ENCODE results near the gene MEGF8.

MEGF8 gene

DNA sequence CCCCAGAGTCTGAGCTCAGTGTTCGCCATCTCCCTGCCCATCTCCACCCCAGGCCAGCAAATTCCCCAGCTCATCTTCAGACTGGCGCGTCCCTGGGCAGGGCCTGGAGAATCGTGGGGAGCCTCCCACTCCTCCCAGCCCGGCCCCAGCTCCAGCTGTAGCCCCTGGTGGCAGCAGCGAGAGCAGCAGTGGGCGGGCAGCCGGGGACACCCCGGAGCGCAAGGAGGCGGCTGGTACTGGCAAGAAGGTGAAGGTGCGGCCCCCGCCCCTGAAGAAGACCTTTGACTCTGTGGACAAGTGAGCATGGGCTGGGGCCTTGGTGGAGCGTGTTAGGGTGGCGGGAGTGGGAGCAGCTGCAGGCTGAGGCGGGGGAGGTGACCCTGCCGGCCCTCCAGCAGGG, 31.9 kb upstream of the MEGF8 start:
- DNase-seq (ENCODE audit: low spot score), result no peak
- TF ChIP-seq, protein P1, sequence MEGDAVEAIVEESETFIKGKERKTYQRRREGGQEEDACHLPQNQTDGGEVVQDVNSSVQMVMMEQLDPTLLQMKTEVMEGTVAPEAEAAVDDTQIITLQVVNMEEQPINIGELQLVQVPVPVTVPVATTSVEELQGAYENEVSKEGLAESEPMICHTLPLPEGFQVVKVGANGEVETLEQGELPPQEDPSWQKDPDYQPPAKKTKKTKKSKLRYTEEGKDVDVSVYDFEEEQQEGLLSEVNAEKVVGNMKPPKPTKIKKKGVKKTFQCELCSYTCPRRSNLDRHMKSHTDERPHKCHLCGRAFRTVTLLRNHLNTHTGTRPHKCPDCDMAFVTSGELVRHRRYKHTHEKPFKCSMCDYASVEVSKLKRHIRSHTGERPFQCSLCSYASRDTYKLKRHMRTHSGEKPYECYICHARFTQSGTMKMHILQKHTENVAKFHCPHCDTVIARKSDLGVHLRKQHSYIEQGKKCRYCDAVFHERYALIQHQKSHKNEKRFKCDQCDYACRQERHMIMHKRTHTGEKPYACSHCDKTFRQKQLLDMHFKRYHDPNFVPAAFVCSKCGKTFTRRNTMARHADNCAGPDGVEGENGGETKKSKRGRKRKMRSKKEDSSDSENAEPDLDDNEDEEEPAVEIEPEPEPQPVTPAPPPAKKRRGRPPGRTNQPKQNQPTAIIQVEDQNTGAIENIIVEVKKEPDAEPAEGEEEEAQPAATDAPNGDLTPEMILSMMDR (IDR thresholded peaks at IDR 0.05; ENCODE audit: borderline replicate concordance, control extremely low read depth, extremely low read depth, insufficient read depth, missing control alignments), result no peak
- in situ Hi-C loops (cut with MboI; ENCODE audit: low sequenced_read_pairs, unreplicated experiment), result no loop called here

- DNase-seq (ENCODE audit: low spot score), result no peak
- in situ Hi-C loops (cut with MboI; ENCODE audit: low sequenced_read_pairs, unreplicated experiment), result no loop called here
- TF ChIP-seq, protein P1 (IDR thresholded peaks at IDR 0.05; ENCODE audit: borderline replicate concordance, control extremely low read depth, extremely low read depth, insufficient read depth, missing control alignments), result no peak
Observed at GRCh38 chr19:42293948-42294347, 31.5 kb upstream of the MEGF8 start.

GRCh38 chr19:42294471-42295137, 30.8 kb upstream of the MEGF8 start:
- in situ Hi-C loops (cut with MboI; ENCODE audit: low sequenced_read_pairs, unreplicated experiment), result no loop called here
- DNase-seq (ENCODE audit: low spot score), result no peak
- TF ChIP-seq, protein P1 (IDR thresholded peaks at IDR 0.05; ENCODE audit: borderline replicate concordance, control extremely low read depth, extremely low read depth, insufficient read depth, missing control alignments), result no peak

DNA sequence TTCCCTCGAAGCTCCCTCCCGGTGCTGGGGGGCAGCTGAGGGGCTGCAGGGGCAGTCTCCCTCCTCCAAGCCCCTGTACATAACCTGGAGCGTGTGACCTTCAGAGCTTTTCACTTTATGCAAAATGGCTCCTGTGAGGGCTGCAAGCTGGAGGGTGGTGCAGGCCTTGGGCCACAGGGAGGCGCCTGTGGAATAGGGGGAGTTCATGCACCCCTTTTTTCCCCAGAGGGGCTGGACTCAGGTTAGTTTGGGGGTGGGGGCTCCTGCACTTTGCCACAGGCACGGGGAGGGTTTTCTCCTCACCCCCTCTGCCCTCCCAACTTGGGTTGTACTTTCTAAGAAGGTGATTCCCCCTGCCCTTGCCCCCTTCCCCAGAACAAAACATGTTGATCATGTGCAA, 30.1 kb upstream of the MEGF8 start:
- in situ Hi-C loops (cut with MboI; ENCODE audit: low sequenced_read_pairs, unreplicated experiment), result no loop called here
- DNase-seq (ENCODE audit: low spot score), result no peak
- TF ChIP-seq, protein P1 (IDR thresholded peaks at IDR 0.05; ENCODE audit: borderline replicate concordance, control extremely low read depth, extremely low read depth, insufficient read depth, missing control alignments), result no peak

DNA sequence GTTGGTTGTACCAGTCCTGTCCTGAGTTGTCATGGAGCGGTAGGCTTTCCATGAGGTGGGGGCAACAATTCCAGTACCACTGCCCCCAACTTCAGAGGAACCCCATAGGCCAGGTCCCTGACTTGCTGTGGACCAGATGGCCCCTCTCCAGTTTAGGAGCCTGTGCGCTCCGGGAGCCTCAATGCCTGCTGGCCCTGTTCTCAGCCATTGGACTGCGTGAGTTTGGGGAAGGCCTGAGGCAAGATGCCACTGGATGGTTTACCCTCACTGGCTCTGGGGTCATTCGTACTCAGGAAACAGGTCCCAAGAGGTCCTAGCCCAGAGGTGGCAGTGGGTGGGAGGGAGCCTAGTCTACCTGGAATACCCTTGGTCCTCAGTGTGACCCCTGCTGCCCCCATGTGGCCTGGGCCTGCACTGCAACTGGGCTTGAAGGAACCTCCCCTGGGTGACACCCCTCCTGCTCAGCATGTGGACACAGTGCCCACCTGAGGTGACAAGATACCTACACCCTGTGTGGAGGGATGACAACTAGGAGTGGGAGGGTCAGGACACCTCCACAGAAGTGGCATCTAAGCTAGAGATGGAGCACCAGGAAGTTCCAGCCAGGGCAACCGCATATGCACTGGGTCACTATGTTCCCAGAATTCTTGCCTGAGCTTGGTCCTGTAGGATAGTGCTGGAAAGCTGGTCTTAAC, 29.5 kb upstream of the MEGF8 start:
- in situ Hi-C loops (cut with MboI; ENCODE audit: low sequenced_read_pairs, unreplicated experiment), result no loop called here
- TF ChIP-seq, protein P1 (IDR thresholded peaks at IDR 0.05; ENCODE audit: borderline replicate concordance, control extremely low read depth, extremely low read depth, insufficient read depth, missing control alignments), result peak; percentile 97
- peak; percentile 87 for DNase-seq (ENCODE audit: low spot score)

DNA sequence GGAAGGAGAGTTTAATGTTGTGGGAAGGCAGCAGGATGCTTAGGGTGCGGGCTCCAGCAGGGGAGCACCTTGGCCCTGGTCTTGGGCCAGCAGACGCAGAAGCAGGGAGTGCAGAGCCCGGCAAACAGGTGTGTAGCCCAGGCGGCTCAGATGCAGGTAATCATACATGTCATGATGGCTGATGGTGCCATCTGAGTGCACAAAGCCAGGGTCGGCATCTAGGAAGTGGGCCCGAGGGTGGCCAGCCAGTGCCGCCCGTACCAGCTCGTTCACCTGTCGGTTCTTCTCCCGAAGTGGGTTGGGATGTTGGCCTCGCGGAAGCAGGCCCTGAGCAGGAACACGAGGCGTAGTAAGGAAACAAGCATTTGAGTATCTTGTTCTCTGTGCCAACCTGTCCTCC, 28.4 kb upstream of the MEGF8 start:
- no peak for DNase-seq (ENCODE audit: low spot score)
- TF ChIP-seq, protein P1 (IDR thresholded peaks at IDR 0.05; ENCODE audit: borderline replicate concordance, control extremely low read depth, extremely low read depth, insufficient read depth, missing control alignments), result no peak
- in situ Hi-C loops (cut with MboI; ENCODE audit: low sequenced_read_pairs, unreplicated experiment), result no loop called here
